CD4-positive, alpha-beta T cell treated with Interferon gamma for 1 hour (primary cell): ENCODE results near the gene PRRT1.
"Not testable (repeated sequence)": the region's sequence is repeated elsewhere in the genome, so short reads cannot be mapped to it uniquely, and the experiment has no call there.

Experiments used
- DNase-seq: peaks from one replicate; pipeline ENCODE4 v3.0.0-alpha.2; 2020

Gene PRRT1

GRCh38 chr6:32187725-32188380 lies 36.1 kb upstream of the PRRT1 start:
- not testable (repeated sequence) for DNase-seq

- no peak for DNase-seq
Observed at GRCh38 chr6:32187009-32187709, 35.4 kb upstream of the PRRT1 start.

- not testable (repeated sequence) for DNase-seq
Observed at GRCh38 chr6:32186151-32186840, 34.6 kb upstream of the PRRT1 start.

GRCh38 chr6:32185681-32186131 lies 34.0 kb upstream of the PRRT1 start:
- peak; percentile 54 for DNase-seq

GRCh38 chr6:32184084-32184640 lies 32.4 kb upstream of the PRRT1 start, which contains the start of gene AGER:
Gene AGER (minus strand): TSS chr6:32184253. CDS start chr6:32184222, 31 bp downstream.
- DNase-seq = no peak

GRCh38 chr6:32183483-32184083 lies 31.8 kb upstream of the PRRT1 start:
- no peak for DNase-seq

GRCh38 chr6:32183030-32183429 lies 31.3 kb upstream of the PRRT1 start:
- no peak for DNase-seq

- no peak for DNase-seq
Observed at GRCh38 chr6:32182555-32182981, 30.8 kb upstream of the PRRT1 start.

- no peak for DNase-seq
Observed at GRCh38 chr6:32181915-32182529, 30.3 kb upstream of the PRRT1 start.

- DNase-seq = no peak
Observed at GRCh38 chr6:32181148-32181702, 29.5 kb upstream of the PRRT1 start.

- no peak for DNase-seq
Observed at GRCh38 chr6:32179766-32180405, 28.1 kb upstream of the PRRT1 start.

- no peak for DNase-seq
Observed at GRCh38 chr6:32178547-32179440, 27.1 kb upstream of the PRRT1 start.

- DNase-seq = peak; percentile 98
Observed at GRCh38 chr6:32177788-32178546, 26.2 kb upstream of the PRRT1 start, which contains the start of gene RNF5. Gene RNF5 (plus strand): TSS chr6:32178405. CDS start chr6:32178512, 107 bp downstream.

GRCh38 chr6:32177183-32177787 lies 25.5 kb upstream of the PRRT1 start:
- no peak for DNase-seq

GRCh38 chr6:32176476-32177182 lies 24.9 kb upstream of the PRRT1 start:
- no peak for DNase-seq

- peak; percentile 95 for DNase-seq
Observed at GRCh38 chr6:32175711-32176475, 24.2 kb upstream of the PRRT1 start, which contains the start of gene AGPAT1. Gene AGPAT1 (minus strand): TSS chr6:32176084. CDS start chr6:32171496, 4,588 bp downstream.

GRCh38 chr6:32175322-32175710 lies 23.6 kb upstream of the PRRT1 start:
- DNase-seq = no peak

GRCh38 chr6:32174416-32174815 lies 22.7 kb upstream of the PRRT1 start:
- DNase-seq = no peak
